Stimulated activated CD8-positive, alpha-beta memory T cell treated with anti-CD3 and anti-CD28 coated beads, Interleukin-2, amount 100 ng/mL, for 48 hours (primary cell): ENCODE data around the gene LUZP1.

Experiments
- DNase-seq, 2 donors: peaks; one replicate each; pipeline ENCODE4 v3.0.0-alpha.2; 2020; ENCODE audit warnings: low read depth in 2 of 2

LUZP1 gene

GRCh38 chr1:23152966-23153684 is 15.5 kb downstream of the LUZP1 start:
- DNase-seq, result no peak

GRCh38 chr1:23150742-23151141 is 17.9 kb downstream of the LUZP1 start:
- DNase-seq, result no peak

GRCh38 chr1:23150125-23150524 is 18.5 kb downstream of the LUZP1 start:
- DNase-seq, result no peak

- no peak for DNase-seq
Observed at GRCh38 chr1:23149114-23149513, 19.5 kb downstream of the LUZP1 start.

- DNase-seq, result no peak
Observed at GRCh38 chr1:23148084-23148483, 20.6 kb downstream of the LUZP1 start.

GRCh38 chr1:23140940-23141596 is 27.6 kb downstream of the LUZP1 start:
- no peak for DNase-seq

- DNase-seq, result no peak
Observed at GRCh38 chr1:23135268-23135667, 33.4 kb downstream of the LUZP1 start.

GRCh38 chr1:23134055-23134454 is 34.6 kb downstream of the LUZP1 start:
- DNase-seq, result no peak

- no peak for DNase-seq
Observed at GRCh38 chr1:23133587-23133986, 35.1 kb downstream of the LUZP1 start.

- DNase-seq, result no peak
Observed at GRCh38 chr1:23132033-23132432, 36.6 kb downstream of the LUZP1 start.

GRCh38 chr1:23129846-23130245 is 38.8 kb downstream of the LUZP1 start:
- no peak for DNase-seq

- DNase-seq, result no peak
Observed at GRCh38 chr1:23126801-23127200, 41.9 kb downstream of the LUZP1 start.

- DNase-seq, result no peak
Observed at GRCh38 chr1:23126200-23126599, 42.5 kb downstream of the LUZP1 start.

GRCh38 chr1:23125489-23125888 is 43.2 kb downstream of the LUZP1 start:
- no peak for DNase-seq

GRCh38 chr1:23124259-23125026 is 44.2 kb downstream of the LUZP1 start:
- DNase-seq, result no peak

- no peak for DNase-seq
Observed at GRCh38 chr1:23123528-23123927, 45.1 kb downstream of the LUZP1 start.

- DNase-seq, result no peak
Observed at GRCh38 chr1:23122796-23123195, 45.9 kb downstream of the LUZP1 start.

- DNase-seq, result no peak
Observed at GRCh38 chr1:23122023-23122748, 46.5 kb downstream of the LUZP1 start.

GRCh38 chr1:23120383-23120782 is 48.3 kb downstream of the LUZP1 start:
- DNase-seq, result no peak

- DNase-seq, result no peak
Observed at GRCh38 chr1:23118957-23119792, 49.5 kb downstream of the LUZP1 start.

GRCh38 chr1:23118407-23118806 is 50.2 kb downstream of the LUZP1 start:
- DNase-seq, result no peak
